Upper lobe of left lung (tissue), 4 donors: Measurements from ENCODE around the gene TMEM116.

ENCODE experiments used
- CTCF ChIP-seq, 6 experiments: fragments of 450-650 bp in 4 of 6; fragments of 200-600 bp in 2 of 6; sonication (generic) in 2 of 6; IDR thresholded peaks; one replicate each; pipeline ENCODE4 v1.5.1; 2016 to 2019; ENCODE audit warnings: antibody characterized with exemption in 6 of 6
- POLR2A ChIP-seq, 4 donors: fragments of 450-650 bp; IDR thresholded peaks; one replicate each; pipeline ENCODE4 v1.5.1; 2016 to 2017; ENCODE audit warnings: antibody characterized with exemption in 4 of 4, mild to moderate bottlenecking in 2 of 4

GRCh38 chr12:112005419-112006395 lies 7.3 kb downstream of the TMEM116 start:
- TF ChIP-seq POLR2A (IDR thresholded peaks at IDR 0.05), result peak in 1 of 4 donors; percentile 70
- no peak for TF ChIP-seq CTCF (IDR thresholded peaks at IDR 0.05)
